ENCODE measurements around the gene SSH3.

DNA sequence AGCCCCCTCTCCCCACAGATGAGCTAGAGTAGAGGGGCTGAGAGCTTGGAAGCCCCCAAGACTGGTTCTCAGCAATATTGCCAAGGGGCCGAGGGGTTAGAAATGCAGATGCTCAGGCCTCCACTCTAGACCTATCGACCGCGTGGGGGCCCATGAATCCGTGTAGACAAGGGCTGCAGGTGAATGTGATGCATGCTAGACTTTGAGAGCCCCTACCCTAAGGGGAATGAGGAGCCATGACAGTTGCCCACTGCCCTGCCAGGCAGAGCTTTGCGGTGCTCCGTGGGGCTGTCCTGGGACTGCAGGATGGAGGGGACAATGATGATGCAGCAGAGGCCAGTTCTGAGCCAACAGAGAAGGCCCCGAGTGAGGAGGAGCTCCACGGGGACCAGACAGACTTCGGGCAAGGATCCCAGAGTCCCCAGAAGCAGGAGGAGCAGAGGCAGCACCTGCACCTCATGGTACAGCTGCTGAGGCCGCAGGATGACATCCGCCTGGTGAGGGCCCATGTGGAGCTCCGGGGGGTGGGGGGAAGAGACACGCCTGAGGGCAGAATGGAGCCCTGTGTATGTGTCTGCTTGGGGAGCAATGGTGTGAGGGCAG, 1.3 kb downstream of the SSH3 start:
- TF ChIP-seq POLR2A (IDR thresholded peaks at IDR 0.05) = peak in 1 of 2 donors; percentile 11
- TF ChIP-seq, protein P1, sequence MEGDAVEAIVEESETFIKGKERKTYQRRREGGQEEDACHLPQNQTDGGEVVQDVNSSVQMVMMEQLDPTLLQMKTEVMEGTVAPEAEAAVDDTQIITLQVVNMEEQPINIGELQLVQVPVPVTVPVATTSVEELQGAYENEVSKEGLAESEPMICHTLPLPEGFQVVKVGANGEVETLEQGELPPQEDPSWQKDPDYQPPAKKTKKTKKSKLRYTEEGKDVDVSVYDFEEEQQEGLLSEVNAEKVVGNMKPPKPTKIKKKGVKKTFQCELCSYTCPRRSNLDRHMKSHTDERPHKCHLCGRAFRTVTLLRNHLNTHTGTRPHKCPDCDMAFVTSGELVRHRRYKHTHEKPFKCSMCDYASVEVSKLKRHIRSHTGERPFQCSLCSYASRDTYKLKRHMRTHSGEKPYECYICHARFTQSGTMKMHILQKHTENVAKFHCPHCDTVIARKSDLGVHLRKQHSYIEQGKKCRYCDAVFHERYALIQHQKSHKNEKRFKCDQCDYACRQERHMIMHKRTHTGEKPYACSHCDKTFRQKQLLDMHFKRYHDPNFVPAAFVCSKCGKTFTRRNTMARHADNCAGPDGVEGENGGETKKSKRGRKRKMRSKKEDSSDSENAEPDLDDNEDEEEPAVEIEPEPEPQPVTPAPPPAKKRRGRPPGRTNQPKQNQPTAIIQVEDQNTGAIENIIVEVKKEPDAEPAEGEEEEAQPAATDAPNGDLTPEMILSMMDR (IDR thresholded peaks at IDR 0.05) = no peak
